Activated T-cell treated with anti-CD3 and anti-CD28 coated beads for 1 hour (primary cell): ENCODE results near the gene SRSF7.
"Not testable (repeated sequence)": the region's sequence is repeated elsewhere in the genome, so short reads cannot be mapped to it uniquely, and the experiment has no call there.

Source experiments
- DNase-seq: peaks from one replicate; pipeline ENCODE4 v3.0.0-alpha.2; 2020; ENCODE audit warnings: low read depth

The SRSF7 gene

GRCh38 chr2:38750891-38751595 lies at the start of gene SRSF7:
TSS of gene SRSF7 (minus strand) at chr2:38751361. CDS start at chr2:38751256, 105 bp downstream.
- DNase-seq: peak; percentile 99

- DNase-seq: no peak
Measured at GRCh38 chr2:38797953-38798352, 46.8 kb upstream of the SRSF7 start.

GRCh38 chr2:38797250-38797676 lies 46.1 kb upstream of the SRSF7 start:
- DNase-seq: no peak

- not testable (repeated sequence) for DNase-seq
Measured at GRCh38 chr2:38795016-38795415, 43.9 kb upstream of the SRSF7 start.

- no peak for DNase-seq
Measured at GRCh38 chr2:38794235-38794946, 43.2 kb upstream of the SRSF7 start.

GRCh38 chr2:38793511-38793910 lies 42.4 kb upstream of the SRSF7 start:
- DNase-seq: no peak

- no peak for DNase-seq
Measured at GRCh38 chr2:38792751-38793150, 41.6 kb upstream of the SRSF7 start.

- not testable (repeated sequence) for DNase-seq
Measured at GRCh38 chr2:38792321-38792720, 41.2 kb upstream of the SRSF7 start.

- DNase-seq: no peak
Measured at GRCh38 chr2:38791744-38792143, 40.6 kb upstream of the SRSF7 start.

GRCh38 chr2:38789691-38790090 lies 38.5 kb upstream of the SRSF7 start:
- DNase-seq: no peak

- DNase-seq: no peak
Measured at GRCh38 chr2:38788306-38788705, 37.1 kb upstream of the SRSF7 start.

GRCh38 chr2:38783586-38783985 lies 32.4 kb upstream of the SRSF7 start:
- no peak for DNase-seq

GRCh38 chr2:38778687-38779082 lies 27.5 kb upstream of the SRSF7 start:
- no peak for DNase-seq

GRCh38 chr2:38776531-38776930 lies 25.4 kb upstream of the SRSF7 start:
- no peak for DNase-seq

- DNase-seq: no peak
Measured at GRCh38 chr2:38775921-38776225, 24.7 kb upstream of the SRSF7 start.

- DNase-seq: no peak
Measured at GRCh38 chr2:38775097-38775920, 24.1 kb upstream of the SRSF7 start.

- no peak for DNase-seq
Measured at GRCh38 chr2:38771632-38772031, 20.5 kb upstream of the SRSF7 start.

GRCh38 chr2:38765551-38765950 lies 14.4 kb upstream of the SRSF7 start:
- DNase-seq: no peak

GRCh38 chr2:38765149-38765548 lies 14.0 kb upstream of the SRSF7 start:
- no peak for DNase-seq

- no peak for DNase-seq
Measured at GRCh38 chr2:38763728-38764127, 12.6 kb upstream of the SRSF7 start.

GRCh38 chr2:38763228-38763627 lies 12.1 kb upstream of the SRSF7 start:
- DNase-seq: no peak

GRCh38 chr2:38755891-38756290 lies 4.7 kb upstream of the SRSF7 start:
- DNase-seq: not testable (repeated sequence)

- DNase-seq: no peak
Measured at GRCh38 chr2:38754506-38754905, 3.3 kb upstream of the SRSF7 start.
